Lung (tissue), 12 donors: ENCODE data around the gene TPO. TPM values are rescaled to one million over a fixed set of nuclear protein-coding genes. Genes with fewer than 3 reads are reported as not detected.

Source experiments
- ATAC-seq: fragments of 200-7000 bp; cut with Tn5 transposase; one replicate; pipeline ENCODE4 v1.9.1; 2020; ENCODE audit warnings: moderate number of reproducible peaks; ENCODE audit not compliant: insufficient read depth, low FRiP score
- DNase-seq, 3 donors: peaks; one replicate each; pipeline ENCODE4 v3.0.0-alpha.2; 2013 to 2017
- H3K27ac ChIP-seq, 2 donors: one replicate each; pipeline ENCODE4 v1.5.1; 2013; ENCODE audit warnings: mild to moderate bottlenecking in 2 of 2, moderate library complexity in 2 of 2, control low read depth in 1 of 2, inconsistent platforms in 1 of 2, low read depth in 1 of 2, low read length in 1 of 2
- H3K27me3 ChIP-seq, 3 donors: one replicate each; pipeline ENCODE4 v1.5.1; 2013; ENCODE audit warnings: low read length in 2 of 3; ENCODE audit not compliant: control insufficient read depth in 3 of 3, insufficient read depth in 3 of 3
- H3K36me3 ChIP-seq, 4 donors: one replicate each; pipeline ENCODE4 v1.5.1; 2013; ENCODE audit warnings: low read length in 4 of 4, mild to moderate bottlenecking in 1 of 4, moderate library complexity in 1 of 4; ENCODE audit not compliant: control insufficient read depth in 4 of 4, insufficient read depth in 4 of 4
- H3K4me1 ChIP-seq, 5 donors: one replicate each; pipeline ENCODE4 v1.5.1; 2013; ENCODE audit warnings: low read length in 5 of 5, mild to moderate bottlenecking in 2 of 5, moderate library complexity in 1 of 5; ENCODE audit not compliant: control insufficient read depth in 5 of 5, insufficient read depth in 5 of 5
- H3K4me3 ChIP-seq: one replicate; pipeline ENCODE4 v1.5.1; 2013; ENCODE audit warnings: mild to moderate bottlenecking, control low read depth, moderate library complexity
- H3K9ac ChIP-seq, 2 donors: one replicate each; pipeline ENCODE4 v1.5.1; 2013; ENCODE audit warnings: low read length in 2 of 2, control low read depth in 1 of 2; ENCODE audit not compliant: insufficient read depth in 1 of 2
- H3K9me3 ChIP-seq, 4 donors: one replicate each; pipeline ENCODE4 v1.5.1; 2013; ENCODE audit warnings: low read length in 3 of 4, mild to moderate bottlenecking in 1 of 4, moderate library complexity in 1 of 4; ENCODE audit not compliant: control insufficient read depth in 4 of 4, insufficient read depth in 3 of 4
- CTCF ChIP-seq: IDR thresholded peaks from 2 replicates; pipeline ENCODE4 v1.5.1; 2012; ENCODE audit warnings: mild to moderate bottlenecking; ENCODE audit errors: control extremely low read depth, extremely low read depth
- WGBS, 2 donors: extraction: QIAGEN DNeasy Blood & Tissue Kit; methylation state at CpG; one replicate each; pipeline ENCODE4 v1.1.7; 2013; 5-methylcytosine and 5-hydroxymethylcytosine counted together
- polyA plus RNA-seq, 2 donors: library from polyadenylated mRNA; stranded (reverse); fragments of 200-250 nt; gene quantifications; one replicate each; pipeline ENCODE4 v1.2.1, GENCODE V29; 2013
- total RNA-seq, 2 donors: library from RNA; depleted of rRNA in 1 of 2; stranded (reverse); fragments of >200 nt in 1 of 2; gene quantifications; one replicate each; pipeline ENCODE4 v1.2.1, GENCODE V29; 2014 to 2021
- donor health status: control.
- donor health status: control.
- donor health status: Bipolar disorder and iron deficiency.
- donor health status: healthy.
- donor health status: DM: yes; HTN: yes; CAD: no.

The TPO gene
- total and polyA plus RNA-seq, 4 donors = 0.17 to 0.31 TPM; not detected in 2

GRCh38 chr2:1543776-1544477 is 130.7 kb downstream of the TPO start:
- 92 to 95% methylated on average over 14 of the region's 14 CpGs for WGBS, 2 donors

GRCh38 chr2:1544478-1545069 is 131.3 kb downstream of the TPO start:
- H3K9ac ChIP-seq = no peak overlapping the region
- peaks cover 0 to 16% (median 0%) of the 10 kb centered on the region in 5 donors for H3K4me1 ChIP-seq
- no peak overlapping the region for H3K4me3 ChIP-seq
- no peaks in the 10 kb centered on the region for H3K36me3 ChIP-seq
- no peak for DNase-seq
- H3K27me3 ChIP-seq = no peaks in the 10 kb centered on the region
- WGBS, 2 donors = 81 to 84% methylated on average over 4 of the region's 4 CpGs
- no peak overlapping the region for H3K27ac ChIP-seq
- no peak for TF ChIP-seq CTCF
- no peak for ATAC-seq
- no peaks in the 10 kb centered on the region for H3K9me3 ChIP-seq

More at GRCh38 chr2:1543776-1544477, 130.7 kb downstream of the TPO start:
- TF ChIP-seq CTCF = no peak
- DNase-seq (no peak), ATAC-seq (no peak)
- Histone ChIP-seq H3K27ac (no peak overlapping the region), H3K4me3 (no peak overlapping the region), H3K4me1 (peaks cover 0 to 14% (median 0%) of the 10 kb centered on the region in 5 donors), H3K9ac (no peak overlapping the region), H3K27me3 (no peaks in the 10 kb centered on the region), H3K9me3 (no peaks in the 10 kb centered on the region), H3K36me3 (no peaks in the 10 kb centered on the region)

- no peaks in the 10 kb centered on the region for H3K27me3 ChIP-seq
- DNase-seq (peak; percentile 64 to 75 (median 72)), ATAC-seq (no peak)
- no peaks in the 10 kb centered on the region for H3K36me3 ChIP-seq
- H3K4me1 ChIP-seq = peaks cover 0 to 16% (median 3%) of the 10 kb centered on the region in 5 donors
- 38 to 40% methylated on average over 14 of the region's 14 CpGs for WGBS, 2 donors
- no peak overlapping the region for H3K4me3 ChIP-seq
- peak; percentile 52 for TF ChIP-seq CTCF
- no peak overlapping the region for H3K9ac ChIP-seq
- H3K9me3 ChIP-seq = no peaks in the 10 kb centered on the region
- H3K27ac ChIP-seq = no peak overlapping the region
These were observed 132.8 kb downstream of the TPO start for GRCh38 chr2:1546023-1546591.
